PC-9 (cell line): ENCODE data around the gene CEP85L.

Experiments used
- CTCF ChIP-seq: fragments of 200-600 bp; sonication (generic); conservative IDR thresholded peaks from 2 replicates; pipeline ENCODE4 v1.6.1; 2017; ENCODE audit warnings: mixed run types, antibody characterized with exemption, mild to moderate bottlenecking, moderate library complexity
- EZH2 ChIP-seq: fragments of 200-600 bp; sonication (generic); IDR thresholded peaks from 2 replicates; pipeline ENCODE4 v1.8.0; 2017; ENCODE audit warnings: antibody characterized with exemption, low read depth

GRCh38 chr6:118476551-118476950 is 174.8 kb downstream of the CEP85L start:
- TF ChIP-seq EZH2 = no peak
- TF ChIP-seq CTCF = no peak
